Mesothelial cell of epicardium (in vitro differentiated cells): Measurements from ENCODE around the gene SLC8A1. TPM values are rescaled to one million over a fixed set of nuclear protein-coding genes. Genes with fewer than 3 reads are reported as not detected.

Experiments
- DNase-seq, 2 experiments: peaks; one replicate each; pipeline ENCODE4 v3.0.0; 2021; ENCODE audit warnings: low spot score in 2 of 2; ENCODE audit not compliant: unreplicated experiment in 2 of 2
- H3K27ac Mint-ChIP-seq: 2 replicates; pipeline ENCODE4 v1.8.0; 2021; ENCODE audit warnings: mixed read lengths
- H3K27me3 Mint-ChIP-seq: 2 replicates; pipeline ENCODE4 v1.8.0; 2021; ENCODE audit warnings: low read depth, mixed read lengths
- H3K36me3 Mint-ChIP-seq: 2 replicates; pipeline ENCODE4 v1.8.0; 2021; ENCODE audit warnings: mixed read lengths
- H3K4me1 Mint-ChIP-seq: 2 replicates; pipeline ENCODE4 v1.8.0; 2021; ENCODE audit warnings: mixed read lengths
- H3K4me3 Mint-ChIP-seq: 2 replicates; pipeline ENCODE4 v1.8.0; 2021; ENCODE audit warnings: mild to moderate bottlenecking, moderate library complexity, mixed read lengths
- H3K9me3 Mint-ChIP-seq: 2 replicates; pipeline ENCODE4 v1.8.0; 2021; ENCODE audit warnings: mixed read lengths
- total RNA-seq: library from RNA; stranded (reverse); gene quantifications from 3 replicates; pipeline ENCODE4 v1.2.1, GENCODE V29; 2021
- TF ChIP-seq, protein P1 (sequence below): fragments of 200-600 bp; sonication (generic); IDR thresholded peaks from one replicate; pipeline ENCODE4 v1.5.0; 2021; ENCODE audit warnings: antibody characterized with exemption; ENCODE audit not compliant: unreplicated experiment

Gene SLC8A1
- total RNA-seq, 1 donor from 2014 or later: 29.6 TPM

DNA sequence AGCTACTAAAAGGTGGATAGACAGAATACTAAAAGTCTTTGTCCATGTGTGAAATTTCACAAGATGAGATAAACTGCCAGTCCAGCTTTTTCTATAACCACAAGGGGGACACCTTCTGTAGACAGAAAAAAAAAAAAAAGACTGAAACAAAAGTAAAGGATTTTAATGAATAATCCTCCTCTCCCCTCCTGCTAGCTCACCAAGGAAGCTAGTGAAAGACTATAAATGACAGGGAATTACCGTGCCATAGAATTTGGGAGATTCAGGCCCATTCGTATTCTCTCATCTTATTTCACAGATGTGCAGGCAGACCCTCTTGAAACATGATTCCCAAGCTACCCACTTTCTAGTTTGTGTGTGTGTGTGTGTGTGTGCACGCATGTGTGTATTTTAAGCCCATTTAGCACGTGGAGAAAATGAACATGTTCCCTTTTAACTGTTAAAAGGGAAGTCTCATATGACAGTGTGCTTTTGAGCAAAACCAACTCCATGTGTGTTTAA lies 36.3 kb upstream of the SLC8A1 start:
- Mint-ChIP-seq H3K4me1 (peaks cover 29% of the 10 kb centered on the region), H3K4me3 (no peak overlapping the region), H3K36me3 (no peaks in the 10 kb centered on the region), H3K27ac (no peak overlapping the region), H3K9me3 (peaks cover 6% of the 10 kb centered on the region), H3K27me3 (no peaks in the 10 kb centered on the region)
- no peak for DNase-seq
- TF ChIP-seq, protein P1, sequence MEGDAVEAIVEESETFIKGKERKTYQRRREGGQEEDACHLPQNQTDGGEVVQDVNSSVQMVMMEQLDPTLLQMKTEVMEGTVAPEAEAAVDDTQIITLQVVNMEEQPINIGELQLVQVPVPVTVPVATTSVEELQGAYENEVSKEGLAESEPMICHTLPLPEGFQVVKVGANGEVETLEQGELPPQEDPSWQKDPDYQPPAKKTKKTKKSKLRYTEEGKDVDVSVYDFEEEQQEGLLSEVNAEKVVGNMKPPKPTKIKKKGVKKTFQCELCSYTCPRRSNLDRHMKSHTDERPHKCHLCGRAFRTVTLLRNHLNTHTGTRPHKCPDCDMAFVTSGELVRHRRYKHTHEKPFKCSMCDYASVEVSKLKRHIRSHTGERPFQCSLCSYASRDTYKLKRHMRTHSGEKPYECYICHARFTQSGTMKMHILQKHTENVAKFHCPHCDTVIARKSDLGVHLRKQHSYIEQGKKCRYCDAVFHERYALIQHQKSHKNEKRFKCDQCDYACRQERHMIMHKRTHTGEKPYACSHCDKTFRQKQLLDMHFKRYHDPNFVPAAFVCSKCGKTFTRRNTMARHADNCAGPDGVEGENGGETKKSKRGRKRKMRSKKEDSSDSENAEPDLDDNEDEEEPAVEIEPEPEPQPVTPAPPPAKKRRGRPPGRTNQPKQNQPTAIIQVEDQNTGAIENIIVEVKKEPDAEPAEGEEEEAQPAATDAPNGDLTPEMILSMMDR: peak; percentile 80

DNA sequence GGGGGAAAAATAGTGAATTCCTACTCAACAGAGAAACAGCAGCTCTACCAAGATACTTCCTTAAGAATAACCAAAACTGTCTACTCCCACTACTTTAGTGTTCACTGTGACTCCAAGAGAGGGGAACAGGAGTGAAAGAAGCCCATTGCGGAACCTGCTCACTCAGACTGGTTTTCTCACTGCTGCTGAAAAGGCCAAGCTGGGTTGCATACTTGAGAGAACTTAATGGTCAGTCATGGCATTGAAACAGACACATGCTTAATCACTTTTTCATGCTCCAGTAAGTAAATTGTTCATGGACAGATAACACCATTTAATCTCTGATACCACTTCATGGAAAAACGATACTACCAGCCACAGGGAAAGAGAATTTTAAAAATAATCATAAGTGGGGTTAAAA lies 35.7 kb upstream of the SLC8A1 start:
- Mint-ChIP-seq H3K4me3 (no peak overlapping the region), H3K9me3 (peaks cover 7% of the 10 kb centered on the region), H3K4me1 (peaks cover 29% of the 10 kb centered on the region), H3K27ac (no peak overlapping the region), H3K27me3 (no peaks in the 10 kb centered on the region), H3K36me3 (no peaks in the 10 kb centered on the region)
- TF ChIP-seq, protein P1: no peak
- DNase-seq: no peak

DNA sequence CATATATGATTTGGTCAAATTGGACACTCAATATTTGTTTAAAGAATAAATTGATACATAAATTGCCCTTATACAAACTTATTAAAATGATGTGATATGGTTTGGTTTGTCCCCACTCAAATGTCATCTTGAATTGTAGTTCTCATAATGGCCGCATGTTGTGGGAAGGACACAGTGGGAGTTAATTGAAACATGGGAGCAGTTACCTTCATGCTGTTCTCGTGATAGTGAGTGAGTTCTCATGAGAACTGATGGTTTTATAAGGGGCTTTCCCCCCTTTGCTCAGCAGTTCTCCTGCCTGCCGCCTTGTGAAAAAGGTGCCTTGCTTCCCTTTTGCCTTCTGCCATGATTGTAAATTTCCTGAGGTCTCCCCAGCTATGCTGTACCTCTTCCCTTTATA lies 34.0 kb upstream of the SLC8A1 start:
- H3K27ac Mint-ChIP-seq: no peak overlapping the region
- H3K9me3 Mint-ChIP-seq: peaks cover 7% of the 10 kb centered on the region
- DNase-seq: no peak
- no peak overlapping the region for H3K4me3 Mint-ChIP-seq
- TF ChIP-seq, protein P1: no peak
- no peaks in the 10 kb centered on the region for H3K36me3 Mint-ChIP-seq
- no peaks in the 10 kb centered on the region for H3K27me3 Mint-ChIP-seq
- H3K4me1 Mint-ChIP-seq: peaks cover 29% of the 10 kb centered on the region

DNA sequence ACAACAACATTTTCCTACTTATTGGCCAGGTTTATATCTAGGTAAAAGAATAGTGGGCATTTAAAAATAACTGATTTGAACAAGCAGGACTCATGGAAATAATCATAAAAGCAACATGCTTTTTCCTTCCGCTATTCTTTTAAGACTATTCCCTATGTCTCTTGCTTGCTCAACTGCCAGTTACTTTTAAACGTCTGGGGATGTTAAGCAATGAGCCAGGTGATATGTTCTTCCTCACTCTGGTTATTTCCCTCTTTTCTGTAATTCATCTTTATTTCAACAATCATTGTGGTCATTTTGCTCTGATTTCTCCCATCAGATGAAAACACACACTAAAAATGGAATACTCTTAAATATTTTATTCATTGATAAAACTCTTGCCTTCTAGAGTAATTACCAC lies 33.4 kb upstream of the SLC8A1 start:
- DNase-seq: no peak
- Mint-ChIP-seq H3K36me3 (no peaks in the 10 kb centered on the region), H3K4me3 (no peak overlapping the region), H3K27ac (no peak overlapping the region), H3K4me1 (peaks cover 29% of the 10 kb centered on the region), H3K27me3 (no peaks in the 10 kb centered on the region), H3K9me3 (peaks cover 7% of the 10 kb centered on the region)
- TF ChIP-seq, protein P1: no peak

DNA sequence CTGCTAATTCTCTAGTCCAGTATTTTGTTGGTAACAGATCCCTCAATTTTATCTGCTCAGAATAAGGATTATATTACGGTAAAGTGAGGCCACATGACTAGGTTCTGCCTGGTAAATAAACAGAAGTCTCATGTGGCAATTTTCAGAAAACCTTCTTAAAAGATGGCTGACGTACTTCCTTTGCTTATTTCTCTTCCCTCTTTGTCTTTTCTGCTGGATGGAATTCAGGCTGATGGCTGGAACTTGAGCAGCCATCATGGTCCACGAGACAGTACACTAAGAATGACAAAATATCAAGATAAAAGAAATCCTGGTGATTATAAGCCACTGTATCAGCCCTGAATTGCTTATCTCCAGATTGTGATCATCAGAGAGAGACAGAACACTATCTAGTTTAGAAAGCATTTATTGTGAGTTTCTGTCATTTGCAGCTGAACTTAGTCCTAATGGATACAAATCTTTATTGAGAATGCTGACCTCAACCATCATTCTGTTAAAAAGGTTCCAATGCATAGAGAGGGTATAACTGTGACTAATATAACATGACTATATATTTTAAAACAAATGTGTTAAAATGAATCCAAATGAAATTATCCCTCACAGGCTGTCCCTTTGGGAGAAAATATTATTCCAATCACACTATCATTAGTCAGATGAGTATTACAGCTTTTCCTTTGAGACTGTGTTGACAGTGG lies 31.8 kb upstream of the SLC8A1 start:
- no peak overlapping the region for H3K27ac Mint-ChIP-seq
- no peak overlapping the region for H3K4me3 Mint-ChIP-seq
- no peaks in the 10 kb centered on the region for H3K27me3 Mint-ChIP-seq
- H3K9me3 Mint-ChIP-seq: peaks cover 7% of the 10 kb centered on the region
- peaks cover 14% of the 10 kb centered on the region for H3K4me1 Mint-ChIP-seq
- H3K36me3 Mint-ChIP-seq: no peaks in the 10 kb centered on the region
- TF ChIP-seq, protein P1: no peak
- DNase-seq: no peak
